Ascending aorta (tissue), 2 donors: ENCODE measurements around the gene TEX51. TPM values are rescaled to one million over a fixed set of nuclear protein-coding genes. Genes with fewer than 3 reads are reported as not detected.

Source experiments
- DNase-seq, 2 donors: peaks; one replicate each; pipeline ENCODE4 v3.0.0-alpha.2; 2019; ENCODE audit warnings: low spot score in 2 of 2
- H3K27ac ChIP-seq, 2 donors: fragments of 200-600 bp; sonication (generic); one replicate each; pipeline ENCODE4 v1.5.1; 2016 to 2017; ENCODE audit warnings: mild to moderate bottlenecking in 1 of 2
- H3K27me3 ChIP-seq: fragments of 200-600 bp; sonication (generic); one replicate; pipeline ENCODE4 v1.5.1; 2017
- H3K36me3 ChIP-seq, 2 donors: fragments of 200-600 bp; sonication (generic); one replicate each; pipeline ENCODE4 v1.5.1; 2016
- H3K4me1 ChIP-seq, 2 donors: fragments of 200-600 bp; sonication (generic); one replicate each; pipeline ENCODE4 v1.5.1; 2016 to 2017; ENCODE audit warnings: mild to moderate bottlenecking in 1 of 2
- H3K4me3 ChIP-seq, 2 donors: fragments of 200-600 bp; sonication (generic); one replicate each; pipeline ENCODE4 v1.5.1; 2016 to 2017; ENCODE audit warnings: mild to moderate bottlenecking in 1 of 2
- H3K9me3 ChIP-seq, 2 donors: fragments of 200-600 bp; sonication (generic); one replicate each; pipeline ENCODE4 v1.5.1; 2016
- intact Hi-C: fragments of 100-400 bp; cut with DNase I; formaldehyde crosslinking; loops from one replicate; pipeline ENCODE4 v1.15.1; 2023
- total RNA-seq: library from RNA; depleted of rRNA; stranded (reverse); fragments of >200 nt; gene quantifications from one replicate; pipeline ENCODE4 v1.1.0, GENCODE V29; 2016
- TF ChIP-seq, protein P1 (sequence below), 3 experiments: fragments of 200-600 bp in 2 of 3; fragments of 450-650 bp in 1 of 3; sonication (generic) in 2 of 3; IDR thresholded peaks; one replicate each; pipeline ENCODE4 v1.5.1; 2016 to 2019; ENCODE audit warnings: antibody characterized with exemption in 3 of 3, mild to moderate bottlenecking in 1 of 3, moderate library complexity in 1 of 3

Gene TEX51
- total RNA-seq, 1 donor from 2014 or later = not detected

DNA sequence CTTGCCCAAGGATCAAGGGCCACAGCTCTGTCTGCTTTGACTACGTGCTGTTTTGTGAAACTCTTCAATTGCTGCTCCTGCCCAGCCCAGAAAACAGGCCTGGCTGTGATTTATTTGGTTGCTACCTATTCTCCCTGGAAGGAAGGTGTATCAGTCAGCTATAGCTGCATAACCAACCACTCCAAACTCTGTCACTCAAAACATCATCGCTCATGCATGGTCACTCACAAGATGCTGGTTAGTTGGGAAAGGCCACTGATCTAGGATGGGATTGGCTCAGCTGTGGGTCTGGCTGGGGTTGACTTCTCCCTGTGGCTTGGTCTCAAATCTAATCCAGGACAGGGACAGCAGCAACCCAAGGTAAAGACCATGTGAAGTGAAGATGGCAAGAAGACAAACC lies 14.6 kb downstream of the TEX51 start:
- Histone ChIP-seq H3K36me3 (no peaks in the 10 kb centered on the region), H3K27ac (no peak overlapping the region), H3K4me3 (no peak overlapping the region), H3K9me3 (no peaks in the 10 kb centered on the region), H3K4me1 (no peaks in the 10 kb centered on the region), H3K27me3 (no peaks in the 10 kb centered on the region)
- TF ChIP-seq, protein P1, sequence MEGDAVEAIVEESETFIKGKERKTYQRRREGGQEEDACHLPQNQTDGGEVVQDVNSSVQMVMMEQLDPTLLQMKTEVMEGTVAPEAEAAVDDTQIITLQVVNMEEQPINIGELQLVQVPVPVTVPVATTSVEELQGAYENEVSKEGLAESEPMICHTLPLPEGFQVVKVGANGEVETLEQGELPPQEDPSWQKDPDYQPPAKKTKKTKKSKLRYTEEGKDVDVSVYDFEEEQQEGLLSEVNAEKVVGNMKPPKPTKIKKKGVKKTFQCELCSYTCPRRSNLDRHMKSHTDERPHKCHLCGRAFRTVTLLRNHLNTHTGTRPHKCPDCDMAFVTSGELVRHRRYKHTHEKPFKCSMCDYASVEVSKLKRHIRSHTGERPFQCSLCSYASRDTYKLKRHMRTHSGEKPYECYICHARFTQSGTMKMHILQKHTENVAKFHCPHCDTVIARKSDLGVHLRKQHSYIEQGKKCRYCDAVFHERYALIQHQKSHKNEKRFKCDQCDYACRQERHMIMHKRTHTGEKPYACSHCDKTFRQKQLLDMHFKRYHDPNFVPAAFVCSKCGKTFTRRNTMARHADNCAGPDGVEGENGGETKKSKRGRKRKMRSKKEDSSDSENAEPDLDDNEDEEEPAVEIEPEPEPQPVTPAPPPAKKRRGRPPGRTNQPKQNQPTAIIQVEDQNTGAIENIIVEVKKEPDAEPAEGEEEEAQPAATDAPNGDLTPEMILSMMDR (IDR thresholded peaks at IDR 0.05) = no peak
- intact Hi-C loops = no loop called here
- DNase-seq = no peak

DNA sequence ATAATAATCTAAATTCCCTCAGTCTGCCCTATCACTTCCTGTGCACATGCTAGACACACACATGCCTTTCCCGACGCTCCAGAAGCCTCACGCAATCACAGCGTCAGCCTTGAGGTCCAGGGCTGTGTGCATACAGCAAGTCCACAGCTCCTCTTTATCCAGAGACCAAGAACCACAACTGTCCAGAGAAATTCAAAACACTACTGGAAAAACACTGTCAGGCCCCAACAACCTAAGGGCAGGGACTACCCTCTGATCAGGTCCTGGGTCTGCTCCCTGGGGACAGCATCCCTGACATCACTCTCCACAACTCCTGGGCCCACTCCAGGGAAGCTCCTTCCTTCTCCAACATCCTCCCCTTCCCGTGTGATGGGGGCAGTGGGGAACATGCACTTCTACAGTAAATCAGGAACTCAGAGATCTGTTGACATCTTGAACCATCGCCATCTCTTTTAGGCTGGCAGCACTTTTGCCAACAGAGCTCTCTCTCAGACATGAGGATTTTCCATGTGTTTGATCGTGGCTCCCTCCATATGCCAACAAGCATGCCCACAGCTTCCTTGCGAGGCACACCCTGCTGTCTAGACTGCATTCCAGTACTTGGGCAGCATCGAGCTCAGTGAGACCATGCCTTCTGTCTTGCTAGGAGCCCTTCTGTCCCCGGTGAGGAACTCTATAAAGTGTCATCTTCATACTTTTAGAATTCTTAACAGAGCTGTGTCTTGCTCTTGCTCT lies 15.4 kb downstream of the TEX51 start:
- H3K4me1 ChIP-seq = no peaks in the 10 kb centered on the region
- H3K27ac ChIP-seq = no peak overlapping the region
- H3K9me3 ChIP-seq = no peaks in the 10 kb centered on the region
- no peaks in the 10 kb centered on the region for H3K36me3 ChIP-seq
- intact Hi-C loops = no loop called here
- DNase-seq = no peak
- TF ChIP-seq, protein P1 (IDR thresholded peaks at IDR 0.05) = no peak
- H3K4me3 ChIP-seq = no peak overlapping the region
- no peaks in the 10 kb centered on the region for H3K27me3 ChIP-seq

DNA sequence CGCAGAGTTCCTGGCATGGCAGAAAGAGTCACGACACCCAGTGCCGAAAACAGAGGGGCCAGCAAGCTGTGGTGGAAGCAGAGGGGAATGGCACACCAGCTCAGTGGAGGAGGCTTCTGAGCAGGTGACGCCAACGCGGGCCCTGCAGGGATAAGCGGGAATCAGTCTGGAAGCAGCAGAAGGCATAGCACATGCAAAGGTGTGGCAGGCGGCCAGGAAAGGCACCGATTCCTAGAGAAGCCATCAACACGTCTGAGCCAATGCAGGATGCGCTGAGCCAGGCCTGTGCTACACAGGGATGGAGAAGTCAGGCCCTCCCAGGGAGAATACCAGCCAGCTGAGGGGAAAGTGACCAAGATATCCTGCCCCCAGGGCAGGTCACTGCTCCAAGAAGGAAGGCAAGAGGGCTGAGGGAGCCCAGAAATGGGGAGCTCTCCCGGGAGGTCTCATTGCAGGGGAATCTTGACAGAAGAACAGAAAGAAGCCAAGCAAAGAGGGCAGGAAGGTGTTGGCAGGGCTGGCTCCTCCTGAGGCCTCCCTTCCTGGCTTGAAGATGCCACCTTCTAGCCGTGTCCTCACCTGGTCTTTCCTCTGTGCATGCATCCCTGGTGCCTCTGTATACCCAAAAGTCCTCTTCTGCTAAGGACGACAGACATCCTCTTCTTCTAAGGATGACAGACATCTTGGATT lies 16.3 kb downstream of the TEX51 start:
- Histone ChIP-seq H3K27ac (no peak overlapping the region), H3K4me3 (no peak overlapping the region), H3K27me3 (no peaks in the 10 kb centered on the region), H3K4me1 (no peaks in the 10 kb centered on the region), H3K9me3 (no peaks in the 10 kb centered on the region), H3K36me3 (no peaks in the 10 kb centered on the region)
- no peak for DNase-seq
- TF ChIP-seq, protein P1 (IDR thresholded peaks at IDR 0.05) = no peak
- intact Hi-C loops = no loop called here

DNA sequence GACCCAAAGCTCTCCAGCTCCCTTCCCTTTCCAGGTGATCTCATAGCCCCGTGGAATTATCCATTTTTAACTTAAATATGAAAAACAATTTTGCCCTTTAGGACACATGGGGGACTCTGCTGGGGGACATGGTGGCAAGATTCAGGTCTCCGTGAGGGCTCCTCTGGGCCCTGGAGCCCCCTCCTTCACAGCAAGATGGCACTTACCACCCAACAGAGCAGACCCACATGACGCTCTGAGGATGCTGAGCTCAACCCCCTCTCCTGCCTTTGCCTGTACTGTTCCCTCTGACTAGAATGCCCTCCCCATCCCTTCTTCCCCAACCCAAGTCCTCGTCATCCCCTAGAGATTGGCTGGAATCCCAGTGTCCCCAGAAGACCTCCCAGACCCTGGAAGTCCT lies 17.2 kb downstream of the TEX51 start:
- Histone ChIP-seq H3K36me3 (no peaks in the 10 kb centered on the region), H3K4me1 (no peaks in the 10 kb centered on the region), H3K4me3 (no peak overlapping the region), H3K27ac (no peak overlapping the region), H3K27me3 (no peaks in the 10 kb centered on the region), H3K9me3 (no peaks in the 10 kb centered on the region)
- DNase-seq = no peak
- intact Hi-C loops = no loop called here
- TF ChIP-seq, protein P1 (IDR thresholded peaks at IDR 0.05) = no peak

DNA sequence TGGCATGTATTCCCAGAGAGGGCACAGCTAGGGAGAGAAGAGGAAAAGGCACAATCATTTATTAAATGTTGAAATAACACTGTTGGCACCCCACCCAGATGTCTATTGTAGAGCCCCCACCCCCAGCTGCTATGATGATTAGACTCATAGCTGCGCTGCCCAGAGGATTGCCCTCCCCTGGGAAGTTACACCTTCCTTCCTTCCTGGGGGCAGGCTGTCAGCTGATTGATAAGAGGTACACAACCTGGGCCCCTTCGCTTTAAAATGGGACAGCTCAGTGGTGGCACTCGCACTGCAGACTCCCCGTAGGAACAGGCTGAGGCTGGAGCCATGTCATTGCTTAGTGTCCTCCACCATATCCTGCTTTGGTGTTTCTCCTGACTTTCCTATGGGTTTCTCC lies 18.1 kb downstream of the TEX51 start:
- Histone ChIP-seq H3K27me3 (no peaks in the 10 kb centered on the region), H3K27ac (no peak overlapping the region), H3K36me3 (no peaks in the 10 kb centered on the region), H3K4me3 (no peak overlapping the region), H3K9me3 (no peaks in the 10 kb centered on the region), H3K4me1 (no peaks in the 10 kb centered on the region)
- TF ChIP-seq, protein P1 (IDR thresholded peaks at IDR 0.05) = no peak
- intact Hi-C loops = no loop called here
- DNase-seq = no peak
